Measurements from ENCODE around the gene SKA3. TPM values are rescaled to one million over a fixed set of nuclear protein-coding genes. Genes with fewer than 3 reads are reported as not detected.
"Not testable (repeated sequence)": the region's sequence is repeated elsewhere in the genome, so short reads cannot be mapped to it uniquely, and the experiment has no call there.

Gene SKA3
- total RNA-seq, 4 donors from 2014 or later: 0.96 to 1.9 (median 1.1) TPM; not detected in 1

GRCh38 chr13:21212138-21212775 is 35.9 kb upstream of the SKA3 start:
- DNase-seq (ENCODE audit: low spot score) (no peak), ATAC-seq (ENCODE audit: low FRiP score) (no peak)
- TF ChIP-seq CTCF (IDR thresholded peaks at IDR 0.05): no peak

DNA sequence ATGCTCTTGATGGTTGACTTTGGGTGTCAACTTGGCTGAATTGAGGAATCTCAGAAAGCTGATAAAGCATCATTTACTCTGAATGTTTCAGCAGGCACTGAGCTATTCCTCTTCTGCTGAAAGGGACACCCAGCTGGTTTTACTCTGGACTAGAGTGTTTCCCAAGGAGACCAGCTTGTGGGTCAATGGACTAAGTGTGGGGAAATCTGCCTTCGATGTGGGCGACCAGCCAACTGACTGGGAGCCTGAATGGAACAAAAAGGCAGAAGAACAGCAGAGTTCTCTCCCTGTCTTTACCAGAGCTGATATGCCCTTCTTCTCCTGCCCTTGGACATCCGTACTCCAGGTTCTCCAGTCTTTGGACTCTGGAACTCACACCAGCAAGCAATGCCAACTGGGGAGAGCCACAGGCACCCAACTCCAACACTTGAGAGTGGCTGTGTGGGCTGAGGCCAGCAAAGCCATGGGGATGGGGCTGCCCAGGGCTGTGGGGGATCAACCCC is 32.4 kb upstream of the SKA3 start:
- ATAC-seq (ENCODE audit: low FRiP score): no peak
- TF ChIP-seq CTCF (IDR thresholded peaks at IDR 0.05): no peak
- DNase-seq (ENCODE audit: low spot score): no peak

GRCh38 chr13:21202767-21203531 is 26.6 kb upstream of the SKA3 start:
- DNase-seq (ENCODE audit: low spot score): no peak
- ATAC-seq (ENCODE audit: low FRiP score): no peak
- TF ChIP-seq CTCF (IDR thresholded peaks at IDR 0.05): no peak

GRCh38 chr13:21201456-21202190 is 25.3 kb upstream of the SKA3 start:
- DNase-seq (ENCODE audit: low spot score); ATAC-seq (ENCODE audit: low FRiP score): not testable (repeated sequence)

DNA sequence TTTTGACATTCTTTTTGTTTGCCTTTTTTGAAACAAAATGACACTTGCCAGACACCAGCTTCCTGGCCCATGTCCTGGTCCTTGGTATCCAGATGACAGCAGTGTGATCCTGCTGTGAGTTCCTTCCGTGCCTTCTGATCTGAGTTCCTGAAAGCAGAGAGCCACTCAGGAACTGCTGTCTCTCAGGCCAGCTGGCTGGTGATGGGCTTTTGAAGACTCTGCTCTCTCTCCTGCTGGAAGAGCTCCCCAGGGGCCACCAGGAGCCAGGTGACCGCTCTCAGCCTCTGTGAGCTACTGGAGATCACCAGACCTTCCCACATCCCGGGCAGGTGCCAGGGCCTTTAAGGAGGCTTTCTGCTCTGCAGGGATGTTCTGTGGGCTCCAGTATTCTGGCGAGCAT is 22.0 kb upstream of the SKA3 start:
- not testable (repeated sequence) for DNase-seq (ENCODE audit: low spot score); ATAC-seq (ENCODE audit: low FRiP score)

DNA sequence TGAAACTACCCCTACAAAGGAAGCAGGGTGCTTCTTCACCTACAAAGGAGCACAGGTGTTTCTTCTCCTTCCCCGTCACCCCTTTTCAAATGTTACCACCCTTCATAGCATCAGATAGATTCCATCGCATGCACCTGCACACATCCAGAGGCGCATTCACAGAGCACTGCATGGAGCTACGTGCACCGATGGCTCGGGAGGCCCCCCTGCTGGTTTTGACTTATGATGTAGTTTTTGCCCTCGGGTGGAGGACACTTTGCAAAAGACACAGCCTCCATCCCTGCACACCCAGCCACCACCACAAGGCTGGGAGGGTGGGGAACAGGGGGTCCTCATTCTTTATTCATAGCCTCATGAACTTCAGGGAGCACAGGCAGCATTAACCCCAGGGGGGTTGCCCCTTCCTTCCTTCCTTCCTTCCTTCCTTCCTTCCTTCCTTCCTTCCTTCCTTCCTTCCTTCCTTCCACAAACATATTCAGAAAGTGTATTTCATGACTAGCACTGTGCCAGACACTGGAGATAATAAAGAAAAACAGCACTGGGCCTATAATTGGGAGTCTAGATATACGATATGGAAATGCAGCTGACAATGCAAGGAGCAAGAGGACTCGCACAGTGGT is 21.4 kb upstream of the SKA3 start:
- ATAC-seq (ENCODE audit: low FRiP score); DNase-seq (ENCODE audit: low spot score): not testable (repeated sequence)

DNA sequence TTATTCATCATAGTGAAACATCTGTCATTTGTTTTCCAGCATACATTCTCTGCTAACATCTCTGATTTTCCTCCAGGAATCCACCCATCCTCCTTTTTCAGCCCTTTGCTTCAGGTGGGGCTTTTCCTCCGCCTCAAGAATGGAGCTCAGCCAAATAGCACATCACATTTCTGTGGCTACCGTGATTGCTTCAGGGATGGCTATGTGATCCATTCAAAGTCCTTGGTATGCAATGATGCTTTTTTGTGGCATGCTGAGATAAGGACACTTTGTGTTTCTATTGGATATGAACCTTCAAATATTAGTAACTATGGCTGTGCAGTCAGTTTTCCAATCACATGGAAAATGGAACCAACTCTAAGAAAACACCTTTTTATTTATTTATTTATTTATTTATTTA is 18.4 kb upstream of the SKA3 start:
- DNase-seq (ENCODE audit: low spot score); ATAC-seq (ENCODE audit: low FRiP score): not testable (repeated sequence)

- not testable (repeated sequence) for ATAC-seq (ENCODE audit: low FRiP score); DNase-seq (ENCODE audit: low spot score)
Observed at GRCh38 chr13:21186410-21186809, 10.1 kb upstream of the SKA3 start.

DNA sequence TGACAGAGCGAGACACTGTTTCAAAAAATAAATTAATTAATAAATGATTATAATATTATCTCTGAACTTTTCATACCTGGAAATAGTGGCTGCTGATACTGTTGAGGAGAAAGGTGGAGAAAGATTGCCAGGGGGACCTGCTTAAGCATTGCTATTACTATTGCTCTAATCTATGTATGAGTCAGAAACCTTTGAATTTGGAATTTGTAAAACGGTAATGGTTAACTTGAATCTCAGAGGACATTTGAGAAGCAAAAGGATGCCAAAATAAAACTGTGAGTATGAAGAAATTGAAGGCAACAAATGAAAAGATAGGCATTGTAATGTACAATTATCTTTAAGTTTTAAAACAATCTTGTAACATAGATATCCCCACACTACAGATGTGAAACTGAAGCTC is 5.3 kb upstream of the SKA3 start:
- no peak for DNase-seq (ENCODE audit: low spot score)
- no peak for TF ChIP-seq CTCF (IDR thresholded peaks at IDR 0.05)
- no peak for ATAC-seq (ENCODE audit: low FRiP score)

Measured in omental fat pad (tissue), 4 donors.